ENCODE results near the gene S100A2.
"Not testable (repeated sequence)": the region's sequence is repeated elsewhere in the genome, so short reads cannot be mapped to it uniquely, and the experiment has no call there.

The S100A2 gene

DNA sequence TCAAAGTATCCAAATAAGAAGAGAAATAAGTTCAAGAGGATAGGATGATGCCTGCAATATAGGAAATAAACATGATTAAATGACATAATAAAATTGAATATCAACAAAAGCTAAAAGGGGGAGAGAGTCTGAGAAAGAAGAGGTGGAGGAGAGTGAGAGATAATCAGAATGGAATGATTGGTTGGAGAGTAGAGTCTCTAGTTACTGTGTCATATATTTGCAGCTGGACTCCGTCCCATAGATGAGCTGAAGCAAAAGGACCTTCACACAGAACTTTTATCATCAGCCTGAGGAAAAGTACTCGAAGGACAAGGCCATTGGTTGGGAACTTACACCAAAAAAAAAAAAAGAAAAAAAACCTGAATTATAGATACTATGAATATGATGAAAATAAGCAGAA is 22.8 kb upstream of the S100A2 start:
- no peak for DNase-seq

DNA sequence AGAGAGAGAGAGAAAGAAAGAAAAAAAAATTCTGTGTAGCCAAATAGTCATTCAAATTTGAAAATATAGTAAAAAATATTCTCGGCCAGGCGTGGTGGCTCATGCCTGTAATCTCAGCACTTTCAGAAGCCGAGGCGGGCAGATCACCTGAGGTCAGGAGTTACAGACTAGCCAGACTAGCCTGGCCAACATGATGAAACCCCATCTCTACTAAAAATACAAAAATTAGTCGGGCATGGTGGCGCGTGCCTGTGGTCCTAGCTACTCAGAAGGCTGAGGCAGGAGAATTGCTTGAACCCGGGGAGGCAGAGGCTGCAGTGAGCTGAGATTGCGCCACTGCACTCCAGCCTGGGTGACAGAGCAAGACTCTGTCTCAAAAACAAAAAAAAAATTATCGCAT is 22.4 kb upstream of the S100A2 start:
- not testable (repeated sequence) for DNase-seq

DNA sequence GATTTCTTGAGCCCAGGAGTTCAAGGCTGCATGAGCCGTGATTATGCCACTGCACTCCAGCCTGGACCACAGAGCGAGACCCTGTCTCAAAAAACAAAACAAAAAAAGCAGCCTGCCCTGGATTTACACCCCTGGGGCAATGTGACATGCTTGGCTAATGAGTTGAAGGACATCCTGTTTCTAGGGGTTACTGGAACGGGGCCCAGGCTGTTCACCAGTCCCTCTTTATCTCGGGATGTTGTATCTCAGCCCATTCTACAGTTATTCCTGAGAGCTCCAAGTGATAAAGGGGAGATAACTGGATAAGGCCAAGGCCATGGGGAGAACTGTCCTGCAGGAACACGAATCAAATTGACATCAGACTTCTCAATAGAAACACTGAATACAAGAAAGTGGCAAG is 21.7 kb upstream of the S100A2 start:
- DNase-seq: no peak

DNA sequence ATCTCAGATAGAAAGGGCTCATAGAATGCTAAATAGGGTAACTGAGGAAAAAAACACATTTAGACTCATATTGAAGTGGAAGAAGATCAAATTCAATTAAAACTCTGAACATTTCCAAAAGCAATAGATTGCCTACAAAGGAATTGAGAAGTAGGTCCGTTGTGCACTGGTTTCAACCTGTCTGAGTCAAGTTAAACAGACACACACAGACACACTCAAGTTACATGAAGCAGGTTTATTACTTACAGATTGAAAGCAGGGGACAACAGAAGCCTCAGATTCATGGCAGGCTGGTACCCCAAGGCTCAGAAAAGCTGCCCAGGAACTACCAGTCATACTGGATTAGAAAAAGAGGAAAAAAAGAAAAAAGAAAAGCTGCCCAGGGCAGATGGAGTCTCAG is 20.7 kb upstream of the S100A2 start:
- no peak for DNase-seq

DNA sequence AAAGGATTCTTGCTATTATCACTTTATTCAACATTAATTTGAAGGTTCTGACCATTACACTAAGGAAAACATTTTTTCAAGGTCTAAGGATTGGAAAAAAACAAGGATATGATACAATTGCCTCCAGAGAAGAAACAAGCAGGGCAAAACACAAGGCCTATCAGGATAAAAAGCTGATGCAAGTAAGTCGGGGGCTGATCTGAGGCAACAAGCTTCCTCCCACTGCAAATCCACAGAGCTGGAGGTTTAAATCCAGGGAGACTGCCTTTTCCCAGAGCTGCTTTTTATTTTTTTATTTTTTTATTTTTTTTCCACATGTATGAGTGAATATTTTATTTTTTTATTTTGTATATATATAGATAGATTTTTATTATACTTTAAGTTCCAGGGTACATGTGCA is 19.4 kb upstream of the S100A2 start:
- DNase-seq: no peak

DNA sequence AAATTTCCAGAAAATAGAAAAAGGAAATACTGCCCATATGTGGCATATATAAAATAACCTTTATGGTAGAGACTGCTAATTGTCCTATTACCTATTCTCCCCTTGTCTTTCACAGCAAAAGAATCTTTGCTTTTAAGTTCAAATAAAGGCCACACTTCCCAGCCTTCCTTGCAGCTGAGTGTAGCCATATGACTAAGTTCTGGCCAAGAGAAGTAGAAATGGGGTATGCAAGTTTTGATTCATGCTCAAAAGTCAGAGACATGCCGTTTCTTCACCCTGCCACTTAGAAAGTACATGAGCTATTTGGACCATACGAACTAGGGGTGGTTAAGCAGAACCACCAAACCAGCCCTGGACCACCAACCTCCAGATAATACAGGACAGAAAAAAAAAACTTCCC is 18.3 kb upstream of the S100A2 start:
- no peak for DNase-seq

DNA sequence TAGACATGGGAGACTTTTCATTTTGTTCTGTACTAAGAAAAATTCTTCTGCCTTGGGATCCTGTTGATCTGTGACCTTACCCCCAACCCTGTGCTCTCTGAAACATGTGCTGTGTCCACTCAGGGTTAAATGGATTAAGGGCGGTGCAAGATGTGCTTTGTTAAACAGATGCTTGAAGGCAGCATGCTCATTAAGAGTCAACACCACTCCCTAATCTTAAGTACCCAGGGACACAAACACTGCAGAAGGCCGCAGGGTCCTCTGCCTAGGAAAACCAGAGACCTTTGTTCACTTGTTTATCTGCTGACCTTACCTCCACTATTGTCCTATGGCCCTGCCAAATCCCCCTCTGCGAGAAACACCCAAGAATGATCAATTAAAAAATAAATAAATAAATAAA is 17.9 kb upstream of the S100A2 start:
- DNase-seq: not testable (repeated sequence)

DNA sequence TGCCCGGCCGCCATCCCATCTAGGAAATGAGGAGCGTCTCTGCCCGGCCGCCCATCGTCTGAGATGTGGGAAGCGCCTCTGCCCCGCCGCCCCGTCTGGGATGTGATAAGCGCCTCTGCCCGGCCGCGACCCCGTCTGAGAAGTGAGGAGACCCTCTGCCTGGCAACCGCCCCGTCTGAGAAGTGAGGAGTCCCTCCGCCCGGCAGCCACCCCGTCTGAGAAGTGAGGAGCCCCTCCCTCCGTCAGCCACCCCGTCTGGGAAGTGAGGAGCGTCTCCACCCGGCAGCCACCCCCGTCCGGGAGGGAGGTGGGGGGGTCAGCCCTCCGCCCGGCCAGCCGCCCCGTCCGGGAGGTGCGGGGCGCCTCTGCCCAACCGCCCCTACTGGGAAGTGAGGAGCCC is 17.2 kb upstream of the S100A2 start:
- not testable (repeated sequence) for DNase-seq

DNA sequence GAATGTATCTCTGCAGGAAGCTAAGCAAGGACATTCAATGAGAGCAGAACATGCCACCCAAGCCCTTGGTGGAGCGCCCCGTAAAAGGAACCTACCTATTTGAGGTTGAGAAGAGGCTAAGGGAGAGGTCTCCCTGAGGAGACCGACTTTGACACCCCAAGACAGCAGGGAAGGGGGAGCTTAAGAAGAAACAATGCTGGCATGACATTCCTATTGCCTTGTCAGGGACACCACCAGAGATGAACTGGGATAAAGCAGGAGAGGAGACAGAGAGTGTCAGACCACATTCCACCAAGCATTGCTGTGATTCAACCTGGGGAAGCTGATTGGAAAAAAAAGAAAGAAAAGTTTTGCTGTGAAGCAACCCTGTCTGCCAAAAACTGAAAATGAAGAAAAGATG is 13.3 kb upstream of the S100A2 start:
- DNase-seq: no peak

DNA sequence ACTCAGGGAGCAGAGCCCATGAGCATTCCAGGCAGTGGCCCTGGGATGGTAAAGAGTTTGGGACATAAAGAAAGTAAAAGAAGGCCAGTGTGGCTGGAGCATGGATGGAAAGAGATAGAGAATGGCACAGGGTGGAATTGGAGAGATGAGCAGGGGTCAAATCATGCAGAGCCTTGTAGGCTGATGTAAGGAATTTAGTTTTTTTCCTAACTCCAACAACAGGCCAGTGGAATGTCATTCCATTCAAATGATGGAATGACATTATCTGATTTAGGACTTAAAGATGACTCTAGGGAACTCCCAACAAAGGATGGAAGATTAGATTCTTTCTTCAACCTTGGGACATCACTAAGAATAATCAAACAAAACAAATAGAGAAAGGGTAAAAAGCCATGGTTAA is 12.8 kb upstream of the S100A2 start:
- DNase-seq: no peak

DNA sequence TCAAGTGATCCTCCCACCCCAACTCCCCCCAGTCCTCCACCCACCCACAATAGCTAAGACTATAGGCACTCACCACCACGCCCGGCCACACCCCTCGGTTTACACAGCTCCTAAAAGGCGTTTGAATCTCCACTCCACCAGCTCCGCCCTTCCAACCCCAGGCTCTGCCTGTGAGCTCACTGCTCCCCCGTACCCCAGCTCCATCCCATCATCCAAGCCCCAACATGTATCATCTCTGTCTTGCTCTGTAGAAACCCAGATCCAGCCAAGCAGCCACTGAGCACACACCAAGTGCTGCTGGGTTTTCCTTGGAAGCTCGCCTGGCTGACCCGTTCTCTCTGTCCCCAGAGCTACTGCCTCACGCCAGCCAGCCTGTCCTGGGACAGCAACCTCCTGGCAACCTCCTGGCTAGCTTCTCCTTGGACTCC is 12.0 kb upstream of the S100A2 start:
- DNase-seq: peak in 7 of 14 donors; percentile 5 to 67 (median 31)

DNA sequence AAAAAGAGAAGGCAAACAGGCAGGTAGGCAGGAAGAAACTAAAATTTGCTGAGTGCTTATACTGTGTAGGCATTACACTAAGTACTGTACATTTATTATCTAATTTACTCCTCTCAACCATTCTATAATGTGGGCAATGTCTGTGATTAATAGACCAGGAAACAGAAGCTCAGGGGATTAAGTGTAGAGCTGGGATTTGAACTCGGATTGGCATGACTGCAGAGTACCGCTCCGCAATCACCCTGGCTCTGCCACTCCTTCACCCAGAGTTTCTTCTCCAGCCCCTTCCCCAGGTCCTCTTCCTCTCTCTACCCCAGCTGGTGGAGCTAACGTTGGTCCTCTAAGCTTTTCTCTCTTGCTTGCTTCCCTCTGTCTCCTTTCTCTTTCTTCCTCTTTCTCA is 11.5 kb upstream of the S100A2 start:
- no peak for DNase-seq

DNA sequence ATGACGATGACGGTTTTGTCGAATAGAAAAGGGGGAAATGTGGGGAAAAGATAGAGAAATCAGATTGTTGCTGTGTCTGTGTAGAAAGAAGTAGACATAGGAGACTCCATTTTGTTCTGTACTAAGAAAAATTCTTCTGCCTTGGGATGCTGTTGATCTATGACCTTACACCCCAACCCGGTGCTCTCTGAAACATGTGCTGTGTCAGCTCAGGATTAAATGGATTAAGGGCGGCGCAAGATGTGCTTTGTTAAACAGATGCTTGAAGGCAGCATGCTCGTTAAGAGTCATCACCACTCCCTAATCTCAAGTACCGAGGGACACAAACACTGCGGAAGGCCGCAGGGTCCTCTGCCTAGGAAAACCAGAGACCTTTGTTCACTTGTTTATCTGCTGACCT is 9.9 kb upstream of the S100A2 start:
- not testable (repeated sequence) for DNase-seq

DNA sequence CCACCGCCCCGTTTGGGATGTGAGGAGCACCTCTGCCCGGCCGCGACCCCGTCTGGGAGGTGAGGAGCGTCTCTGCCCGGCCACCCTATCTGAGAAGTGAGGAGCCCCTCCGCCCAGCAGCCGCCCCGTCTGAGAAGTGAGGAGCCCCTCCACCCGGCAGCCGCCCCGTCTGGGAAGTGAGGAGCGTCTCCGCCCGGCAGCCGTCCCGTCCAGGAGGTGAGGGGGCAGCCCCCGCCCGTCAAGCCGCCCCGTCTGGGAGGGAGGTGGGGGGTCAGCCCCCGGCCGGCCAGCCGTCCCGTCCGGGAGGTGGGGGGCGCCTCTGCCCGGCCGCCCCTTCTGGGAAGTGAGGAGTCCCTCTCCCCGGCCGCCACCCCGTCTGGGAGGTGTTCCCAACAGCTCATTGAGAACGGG is 9.4 kb upstream of the S100A2 start:
- not testable (repeated sequence) for DNase-seq

DNA sequence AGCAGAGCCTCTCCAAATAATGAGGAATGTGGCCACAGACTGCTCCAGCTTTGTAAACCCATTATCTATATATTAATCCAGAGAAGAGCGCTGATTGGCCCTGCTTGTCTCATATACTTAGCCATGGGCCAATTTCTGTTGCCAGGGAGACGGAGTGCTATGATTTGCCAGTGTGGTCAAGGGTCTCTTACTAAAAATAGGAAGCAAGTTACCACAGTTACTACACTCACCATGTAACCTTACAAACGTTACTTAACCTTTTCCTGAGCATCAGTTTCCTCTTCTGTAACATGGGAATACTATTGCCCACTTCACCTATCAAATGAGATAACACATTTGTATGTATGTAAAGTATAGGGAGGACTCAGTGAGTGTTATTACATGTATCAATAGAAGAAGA is 7.7 kb upstream of the S100A2 start:
- no peak for DNase-seq

DNA sequence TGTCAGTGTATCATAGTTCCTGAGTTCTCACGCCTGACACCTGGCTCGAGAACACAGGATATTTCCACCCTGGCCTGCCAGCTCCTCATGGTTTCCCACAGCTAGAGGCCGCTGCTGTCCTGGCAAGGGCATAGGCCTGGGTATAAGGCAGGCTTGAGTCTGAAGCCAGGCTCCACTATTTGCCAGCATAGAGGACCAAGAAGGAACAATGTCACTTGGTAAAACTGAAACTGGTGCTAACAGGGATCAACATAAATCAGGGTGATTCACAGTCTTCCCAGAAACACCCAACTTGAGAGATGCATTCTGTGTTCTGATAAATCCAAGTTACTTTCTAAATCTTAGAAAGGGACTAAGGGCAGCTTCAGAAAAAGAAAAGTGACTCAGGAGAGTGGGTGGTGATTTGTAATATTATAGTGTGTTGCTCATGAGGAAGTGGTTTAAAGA is 6.9 kb upstream of the S100A2 start:
- peak in 12 of 14 donors; percentile 23 to 83 (median 62) for DNase-seq

DNA sequence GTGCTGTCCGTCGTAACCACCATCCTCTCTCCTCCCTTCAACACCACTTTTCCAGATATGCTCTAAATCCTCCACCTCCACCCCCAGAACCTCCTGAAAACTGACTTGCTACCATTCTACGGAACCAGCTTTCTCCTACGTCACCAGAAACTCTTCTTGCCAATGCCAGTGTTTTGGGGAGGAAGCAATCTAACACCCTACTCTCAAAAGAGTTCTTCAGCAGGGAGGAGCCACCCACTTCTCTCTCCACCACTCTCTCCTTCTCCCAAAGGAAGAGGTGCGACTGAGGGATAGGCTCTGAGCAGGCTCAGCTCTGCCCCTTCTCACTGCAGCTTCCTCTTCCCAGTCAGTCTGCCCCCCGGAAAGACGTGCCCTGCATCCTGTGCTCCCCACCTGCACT is 6.1 kb upstream of the S100A2 start:
- no peak for DNase-seq

DNA sequence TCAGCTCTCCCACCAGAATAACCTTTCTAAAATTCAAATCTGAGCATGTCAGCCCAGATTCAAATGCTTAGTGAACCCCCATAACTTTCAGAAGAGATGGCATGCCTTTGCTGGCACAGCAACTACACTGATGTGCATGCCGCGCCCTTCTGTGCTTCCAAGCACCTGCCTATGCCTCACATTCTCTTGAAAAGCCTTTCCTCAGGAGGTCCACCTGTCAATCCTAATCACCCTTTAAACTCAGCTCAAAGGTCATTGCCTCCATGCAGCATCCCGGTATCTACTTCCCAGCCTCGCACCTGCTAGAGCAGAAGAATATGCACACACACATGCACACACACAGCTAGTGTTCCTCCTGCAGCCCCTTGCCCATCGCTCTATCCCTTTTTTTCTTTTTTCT is 5.2 kb upstream of the S100A2 start:
- no peak for DNase-seq

DNA sequence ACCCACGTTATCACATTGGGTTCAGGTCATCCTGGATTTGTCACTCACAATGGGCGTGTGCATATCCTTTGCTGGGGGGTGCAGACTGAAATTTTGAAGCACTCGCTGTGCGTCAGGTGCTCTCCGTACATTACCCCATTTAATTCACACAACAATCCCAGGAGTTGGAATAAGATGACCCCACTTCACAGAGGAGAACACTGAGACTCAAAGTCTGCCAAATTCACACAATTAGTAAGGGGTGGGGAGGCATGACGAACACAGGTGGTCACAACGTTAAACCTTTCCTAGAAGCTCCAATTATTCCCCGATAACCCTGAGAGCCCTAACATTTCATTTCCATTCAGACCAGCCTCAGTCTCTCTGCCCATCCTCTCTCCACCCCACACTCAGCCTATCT is 3.8 kb upstream of the S100A2 start:
- DNase-seq: no peak

DNA sequence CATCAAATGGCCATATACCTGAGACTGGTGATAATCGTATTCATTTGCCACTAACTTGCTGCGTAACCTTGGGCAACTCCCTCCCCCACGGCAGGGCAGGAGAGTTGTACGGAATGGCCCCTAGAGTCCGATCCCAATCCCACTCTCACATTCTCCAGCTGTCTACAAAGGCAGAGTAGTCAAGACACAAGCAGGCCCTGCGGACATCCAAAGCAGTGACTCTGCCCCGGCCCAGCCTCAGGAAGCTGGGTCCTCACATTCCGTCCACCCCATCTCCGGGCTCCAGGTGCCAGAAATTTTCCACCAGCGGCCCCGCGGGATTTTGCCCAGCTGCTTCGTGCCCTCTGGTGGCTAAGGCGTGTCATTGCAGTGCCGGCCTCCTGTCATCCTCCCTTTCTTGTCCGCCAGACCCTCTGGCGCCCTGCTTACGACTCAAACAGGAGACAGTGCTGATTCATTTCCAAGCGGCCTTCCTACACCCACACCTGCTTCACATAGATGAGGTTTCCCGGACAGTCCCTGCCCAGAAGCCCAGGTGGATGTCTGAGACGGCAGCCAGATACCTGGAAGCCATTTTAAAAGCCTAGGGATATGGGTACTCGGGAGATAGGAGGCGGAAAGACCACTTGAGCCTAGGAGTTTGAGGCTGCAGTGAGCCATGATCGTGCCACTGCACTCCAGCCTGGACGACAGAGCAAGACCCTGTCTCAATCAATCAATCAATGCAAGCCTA is 2.9 kb upstream of the S100A2 start:
- DNase-seq: peak in 13 of 14 donors; percentile 24 to 85 (median 73)

DNA sequence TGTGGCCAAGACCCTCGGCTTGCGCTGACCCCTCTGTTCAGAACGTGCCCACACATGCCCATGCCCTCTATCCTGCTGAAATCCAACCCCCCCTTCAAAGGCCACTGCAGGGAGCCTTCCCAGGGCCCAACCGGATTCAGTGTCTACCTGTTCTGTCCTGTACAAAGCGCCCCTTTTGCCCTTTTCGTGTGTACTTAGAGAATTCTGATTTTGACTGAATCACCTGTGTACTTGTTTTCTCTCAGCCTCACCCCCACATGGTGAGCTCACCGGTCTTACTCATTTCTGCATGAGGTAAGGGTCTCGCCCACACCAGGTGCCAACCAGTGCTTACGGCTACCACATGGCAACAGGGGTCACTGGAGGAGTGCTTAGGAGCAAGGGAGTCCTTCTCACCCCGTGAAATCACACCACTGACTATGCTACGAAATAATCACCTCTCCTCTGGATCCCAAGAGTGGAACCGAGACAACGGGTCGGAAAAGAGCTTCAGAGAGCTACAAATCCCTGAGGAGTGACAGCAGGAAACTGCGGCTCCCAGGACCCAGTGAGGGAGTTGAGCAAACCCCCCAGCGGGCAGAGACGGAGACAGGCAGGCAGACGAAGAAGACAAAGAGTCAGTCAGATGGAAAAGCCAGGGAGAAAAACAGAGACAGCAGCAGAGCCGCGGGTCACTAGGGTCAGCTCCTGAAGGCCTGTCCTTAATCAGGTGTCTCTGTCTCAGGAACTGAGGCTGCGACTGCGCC is 2.1 kb upstream of the S100A2 start:
- DNase-seq: peak in 1 of 14 donors; percentile 51

DNA sequence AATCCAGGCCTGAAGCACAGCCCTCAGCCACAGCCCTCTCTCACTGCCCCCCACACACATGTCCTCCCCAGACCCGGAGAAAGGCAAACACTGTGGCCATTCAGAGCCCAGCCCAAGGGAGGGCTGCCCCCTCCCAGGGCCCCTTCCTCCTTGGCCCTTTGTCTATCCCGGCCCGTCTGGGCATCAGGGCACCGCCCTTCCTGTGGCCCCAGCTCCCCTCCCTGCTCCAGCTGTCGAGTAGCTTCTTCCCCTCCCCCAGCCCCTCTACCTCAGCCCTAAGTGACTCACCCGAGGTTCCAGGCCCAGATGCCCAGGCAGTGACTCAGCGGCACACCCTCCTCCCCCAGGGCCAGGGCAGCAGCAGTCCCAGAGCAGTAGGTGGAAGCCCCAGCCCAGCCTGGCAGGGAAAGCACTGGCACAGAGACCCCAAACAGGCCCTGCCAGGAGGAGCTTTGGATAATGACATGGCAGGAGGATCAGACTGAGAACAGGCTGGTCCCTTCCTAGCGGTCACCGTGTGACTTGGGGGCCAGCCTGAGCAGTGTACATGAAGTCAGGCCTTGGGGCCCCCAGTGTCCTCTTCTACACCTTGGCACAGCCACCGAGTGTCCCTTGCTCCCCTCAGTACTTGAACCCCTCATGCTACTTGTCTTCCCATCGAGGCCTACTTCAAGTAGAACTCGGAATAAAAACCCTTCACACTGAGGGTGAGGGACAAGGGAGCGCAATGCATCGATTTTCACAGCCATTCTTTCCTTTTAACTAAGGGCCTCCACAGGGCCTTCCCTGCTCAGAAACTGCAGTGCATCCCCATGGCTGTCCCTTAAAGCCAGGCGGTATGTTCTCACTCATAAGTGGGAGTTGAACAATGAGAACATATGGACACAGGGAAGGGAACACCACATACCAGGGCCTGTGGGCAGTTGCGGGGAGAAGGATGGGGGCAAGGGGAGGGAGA is 1.0 kb upstream of the S100A2 start:
- DNase-seq: peak in 10 of 14 donors; percentile 14 to 93 (median 50)

DNA sequence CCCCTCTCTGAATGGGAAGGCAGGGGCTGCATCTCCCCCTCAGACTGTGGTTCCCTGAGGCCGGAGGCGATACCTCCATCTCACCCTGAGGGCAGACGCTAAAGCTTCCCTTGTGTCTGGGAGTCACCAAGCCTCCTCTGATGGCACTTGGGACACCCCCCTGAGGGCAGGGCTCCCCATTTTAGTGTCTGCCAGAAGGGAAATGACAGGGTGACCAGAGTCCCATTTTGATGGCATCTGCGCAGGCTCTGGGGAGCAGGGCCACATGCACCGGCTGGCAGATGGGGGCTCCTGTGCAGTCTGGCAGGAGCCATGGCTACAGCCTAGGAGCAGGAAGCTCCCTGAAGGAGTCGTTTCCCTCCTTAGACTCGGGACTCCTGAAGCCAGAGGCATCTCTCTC is 1.7 kb downstream of the S100A2 start:
- DNase-seq: no peak

Data from C1 segment of cervical spinal cord (tissue), 14 donors.